ENCODE results near the gene PARD6G. TPM values are rescaled to one million over a fixed set of nuclear protein-coding genes. Genes with fewer than 3 reads are reported as not detected.

PARD6G gene
- total RNA-seq, 1 donor from 2014 or later: 18.9 TPM

DNA sequence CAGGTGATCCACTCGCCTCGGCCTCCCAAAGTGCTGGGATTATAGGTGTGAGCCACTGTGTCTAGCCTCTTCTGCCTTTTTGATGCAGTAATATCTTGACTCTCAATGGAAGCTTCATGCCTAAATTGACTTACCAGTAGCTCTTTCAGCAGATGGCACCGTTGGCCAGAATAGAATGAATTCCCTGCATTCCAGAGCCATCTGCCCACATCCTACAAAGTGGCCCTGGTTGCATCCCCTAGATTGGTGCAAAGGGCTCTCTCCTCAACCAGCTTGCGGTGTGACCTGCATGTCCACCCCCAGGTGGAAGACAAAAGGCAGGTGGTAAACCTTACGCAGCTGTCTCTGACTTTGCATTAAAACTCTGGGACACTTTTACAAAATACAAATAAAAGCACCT lies 4.4 kb upstream of the PARD6G start:
- DNase-seq (ENCODE audit: extremely low spot score, unreplicated experiment): peak; percentile 36
- TF ChIP-seq, protein P1, sequence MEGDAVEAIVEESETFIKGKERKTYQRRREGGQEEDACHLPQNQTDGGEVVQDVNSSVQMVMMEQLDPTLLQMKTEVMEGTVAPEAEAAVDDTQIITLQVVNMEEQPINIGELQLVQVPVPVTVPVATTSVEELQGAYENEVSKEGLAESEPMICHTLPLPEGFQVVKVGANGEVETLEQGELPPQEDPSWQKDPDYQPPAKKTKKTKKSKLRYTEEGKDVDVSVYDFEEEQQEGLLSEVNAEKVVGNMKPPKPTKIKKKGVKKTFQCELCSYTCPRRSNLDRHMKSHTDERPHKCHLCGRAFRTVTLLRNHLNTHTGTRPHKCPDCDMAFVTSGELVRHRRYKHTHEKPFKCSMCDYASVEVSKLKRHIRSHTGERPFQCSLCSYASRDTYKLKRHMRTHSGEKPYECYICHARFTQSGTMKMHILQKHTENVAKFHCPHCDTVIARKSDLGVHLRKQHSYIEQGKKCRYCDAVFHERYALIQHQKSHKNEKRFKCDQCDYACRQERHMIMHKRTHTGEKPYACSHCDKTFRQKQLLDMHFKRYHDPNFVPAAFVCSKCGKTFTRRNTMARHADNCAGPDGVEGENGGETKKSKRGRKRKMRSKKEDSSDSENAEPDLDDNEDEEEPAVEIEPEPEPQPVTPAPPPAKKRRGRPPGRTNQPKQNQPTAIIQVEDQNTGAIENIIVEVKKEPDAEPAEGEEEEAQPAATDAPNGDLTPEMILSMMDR (IDR thresholded peaks at IDR 0.05): no peak
- H3K27me3 Mint-ChIP-seq (ENCODE audit: unreplicated experiment): peaks cover 5% of the 10 kb centered on the region
- no peaks in the 10 kb centered on the region for H3K9me3 Mint-ChIP-seq (ENCODE audit: unreplicated experiment)
- no peak overlapping the region for H3K27ac Mint-ChIP-seq (ENCODE audit: unreplicated experiment)
- H3K4me3 Mint-ChIP-seq (ENCODE audit: unreplicated experiment): no peak overlapping the region
- H3K4me1 Mint-ChIP-seq (ENCODE audit: unreplicated experiment): no peaks in the 10 kb centered on the region
- H3K36me3 Mint-ChIP-seq (ENCODE audit: unreplicated experiment): no peaks in the 10 kb centered on the region

DNA sequence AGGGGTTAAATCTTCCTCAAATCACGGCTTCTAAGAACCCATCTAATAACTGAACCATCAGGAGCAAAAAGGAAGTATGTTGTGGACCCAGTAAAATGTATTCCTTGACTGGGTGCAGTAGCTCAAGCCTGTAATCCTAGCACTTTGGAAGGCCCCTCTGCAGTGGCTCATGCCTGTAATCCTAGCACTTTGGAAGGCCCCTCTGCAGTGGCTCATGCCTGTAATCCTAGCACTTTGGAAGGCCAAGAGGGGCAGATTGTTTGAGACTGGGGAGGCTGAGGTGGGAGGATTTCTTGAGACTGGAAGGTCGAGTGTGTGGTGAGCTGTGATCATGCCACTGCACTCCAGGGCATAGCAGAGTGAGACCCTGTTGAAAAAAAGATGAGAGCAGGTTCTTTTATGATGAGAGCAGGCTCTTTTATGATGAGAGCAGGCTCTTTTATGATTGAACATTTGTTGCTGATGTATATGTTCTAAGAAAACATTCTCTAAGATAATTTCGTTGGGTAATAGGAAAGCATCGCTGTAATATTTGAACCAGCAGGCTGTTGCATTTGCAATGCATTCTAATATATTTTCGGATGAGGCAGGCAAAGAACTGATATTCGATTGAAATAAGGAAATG lies 3.5 kb upstream of the PARD6G start:
- Mint-ChIP-seq H3K27ac (ENCODE audit: unreplicated experiment) (no peak overlapping the region), H3K27me3 (ENCODE audit: unreplicated experiment) (peaks cover 3% of the 10 kb centered on the region), H3K4me3 (ENCODE audit: unreplicated experiment) (no peak overlapping the region), H3K9me3 (ENCODE audit: unreplicated experiment) (no peaks in the 10 kb centered on the region), H3K4me1 (ENCODE audit: unreplicated experiment) (peaks cover 4% of the 10 kb centered on the region), H3K36me3 (ENCODE audit: unreplicated experiment) (no peaks in the 10 kb centered on the region)
- DNase-seq (ENCODE audit: extremely low spot score, unreplicated experiment): peak; percentile 64
- TF ChIP-seq, protein P1 (IDR thresholded peaks at IDR 0.05): no peak

DNA sequence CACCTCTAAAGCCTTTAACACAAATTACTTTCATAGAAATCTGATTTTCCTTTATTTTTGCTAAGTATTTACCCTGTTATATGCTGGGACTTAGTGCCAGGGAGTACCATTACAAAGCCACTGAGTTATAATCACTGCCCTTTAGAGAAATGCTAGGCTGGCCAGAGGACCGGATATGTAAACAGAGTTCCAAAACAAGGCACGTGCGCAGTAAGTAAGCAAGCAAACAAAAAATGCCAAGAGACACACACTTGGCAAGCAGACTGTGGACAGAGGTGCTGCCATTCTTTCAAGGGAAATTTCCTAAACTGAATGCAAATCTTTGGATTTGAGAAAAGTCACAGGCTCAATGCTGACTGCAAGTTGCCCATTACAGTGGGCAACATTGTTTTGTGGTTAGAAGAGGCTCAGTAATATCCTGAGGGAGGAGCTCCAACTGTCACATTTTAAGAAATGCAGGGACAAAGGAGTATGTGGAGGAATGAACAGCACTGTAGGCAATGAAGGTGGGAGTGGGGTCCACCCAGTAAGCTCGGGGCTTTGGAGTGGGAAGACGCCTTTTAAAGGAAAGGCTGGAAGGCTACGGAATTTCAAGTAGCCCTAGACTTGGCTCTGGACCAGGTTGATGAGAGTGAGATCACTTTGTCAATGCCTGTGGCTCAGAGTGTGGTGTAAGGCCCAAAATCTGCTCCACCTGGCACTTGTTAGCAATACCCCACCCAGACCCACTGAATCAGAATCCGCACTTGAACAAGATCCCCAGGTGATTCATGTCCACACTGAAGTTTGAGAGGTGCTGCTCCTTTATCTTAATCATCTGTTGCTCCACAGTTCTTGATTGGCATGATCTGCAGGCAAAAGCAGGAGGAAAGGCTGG lies 2.1 kb upstream of the PARD6G start:
- Mint-ChIP-seq H3K27ac (ENCODE audit: unreplicated experiment) (no peak overlapping the region), H3K4me3 (ENCODE audit: unreplicated experiment) (no peak overlapping the region), H3K27me3 (ENCODE audit: unreplicated experiment) (peaks cover 3% of the 10 kb centered on the region), H3K36me3 (ENCODE audit: unreplicated experiment) (no peaks in the 10 kb centered on the region), H3K4me1 (ENCODE audit: unreplicated experiment) (peaks cover 7% of the 10 kb centered on the region), H3K9me3 (ENCODE audit: unreplicated experiment) (no peaks in the 10 kb centered on the region)
- TF ChIP-seq, protein P1 (IDR thresholded peaks at IDR 0.05): no peak
- DNase-seq (ENCODE audit: extremely low spot score, unreplicated experiment): peak; percentile 62

DNA sequence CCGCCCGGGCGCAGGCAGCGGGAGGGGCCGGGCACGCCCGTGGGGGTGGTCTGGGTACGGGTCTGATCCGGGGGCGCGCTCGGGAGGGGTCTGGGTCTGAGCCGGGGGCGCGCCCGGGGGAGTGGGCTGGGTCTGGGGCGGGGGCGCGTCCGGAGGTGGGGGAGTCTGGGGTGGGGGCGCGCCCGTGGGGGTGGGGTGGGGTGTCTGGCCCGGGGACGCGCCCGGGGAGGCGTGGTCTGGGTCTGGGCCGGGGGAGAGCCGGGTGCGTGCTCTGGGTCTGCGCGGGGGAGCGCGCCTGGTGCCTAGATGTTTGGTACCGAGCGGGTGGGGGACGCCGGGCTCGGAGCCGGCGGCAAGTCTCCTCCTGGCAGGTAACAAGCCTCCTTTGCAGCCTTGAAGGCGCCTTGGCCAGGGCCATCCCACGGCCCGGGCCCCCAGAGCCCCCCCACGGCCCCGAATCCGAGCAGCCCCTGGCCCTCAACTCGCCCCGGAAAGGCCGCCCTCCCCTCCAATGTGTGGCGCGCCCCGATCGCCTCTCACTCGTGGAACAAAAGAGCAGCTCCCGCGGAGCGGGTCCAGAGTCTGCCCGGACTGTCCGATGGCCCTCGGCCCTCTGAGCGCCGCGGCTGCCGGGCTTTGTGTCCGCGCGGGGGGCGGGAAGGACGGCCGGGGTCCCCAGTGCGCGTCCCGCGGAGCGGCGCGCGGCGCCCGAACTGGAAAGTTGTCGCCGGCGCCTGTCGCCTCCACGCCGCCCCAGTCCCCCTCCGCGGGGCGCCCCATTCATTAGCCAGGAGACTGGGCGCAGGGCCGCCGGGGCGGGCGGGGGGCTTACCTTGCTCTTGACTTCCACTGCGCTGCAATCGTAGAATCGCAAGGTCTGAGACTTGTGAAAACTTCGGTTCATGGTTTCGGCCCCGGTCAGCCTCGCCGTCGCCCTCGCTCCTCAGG lies 595 bp downstream of the PARD6G start:
- H3K36me3 Mint-ChIP-seq (ENCODE audit: unreplicated experiment): no peaks in the 10 kb centered on the region
- no peaks in the 10 kb centered on the region for H3K9me3 Mint-ChIP-seq (ENCODE audit: unreplicated experiment)

More for the DNA sequence above, 595 bp downstream of the PARD6G start:
- Mint-ChIP-seq H3K4me3 (ENCODE audit: unreplicated experiment) (peak overlapping the region; percentile 79), H3K27me3 (ENCODE audit: unreplicated experiment) (peaks cover 3% of the 10 kb centered on the region), H3K4me1 (ENCODE audit: unreplicated experiment) (peaks cover 7% of the 10 kb centered on the region), H3K27ac (ENCODE audit: unreplicated experiment) (no peak overlapping the region)
- DNase-seq (ENCODE audit: extremely low spot score, unreplicated experiment): peak; percentile 85
- TF ChIP-seq, protein P1 (IDR thresholded peaks at IDR 0.05): no peak
